ENCODE data around the gene NEK7. TPM values are rescaled to one million over a fixed set of nuclear protein-coding genes. Genes with fewer than 3 reads are reported as not detected.

The NEK7 gene
- total and polyA plus RNA-seq, 9 of the 15 experiments (the other 6 are each of a cell fraction or from before 2014, with no cell fraction given), result 8.5 to 37.3 (median 27.7) TPM

DNA sequence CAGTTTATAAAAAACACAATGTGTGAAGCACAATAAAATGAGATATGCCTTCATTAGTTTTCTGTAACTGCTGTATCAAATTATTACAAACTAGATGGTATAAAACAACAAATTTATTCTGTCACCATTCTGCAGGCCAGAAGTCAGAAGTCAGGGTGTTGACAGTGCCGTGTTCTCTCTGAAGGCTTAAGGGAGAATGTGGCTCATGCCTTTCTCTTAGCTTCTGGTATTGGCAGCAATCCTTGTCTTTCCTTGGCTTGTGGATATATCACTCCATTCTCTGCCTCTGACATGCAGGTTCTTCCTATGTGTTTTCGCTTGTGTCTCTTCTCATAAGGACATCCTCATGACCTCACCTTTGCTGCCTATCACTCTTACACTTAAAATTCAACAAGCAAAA lies 10.1 kb downstream of the NEK7 start:
- Histone ChIP-seq H3K27ac (ENCODE audit: extremely low read depth, low read depth, low read length) (no peak overlapping the region), H3K79me2 (ENCODE audit: control insufficient read depth, insufficient read depth, low read length) (peaks cover 97% of the 10 kb centered on the region), H3K36me3 (ENCODE audit: control insufficient read depth, insufficient read depth, low read length) (no peaks in the 10 kb centered on the region; the same call in 2 of the 3 replicates), H3K9ac (ENCODE audit: insufficient read depth in 1 of 2, low read depth in 2 of 2, low read length in 2 of 2) (no peak overlapping the region), H3K9me3 (replicated peaks; ENCODE audit: control insufficient read depth, insufficient read depth, low read depth, low read length) (no peaks in the 10 kb centered on the region), H2AFZ (ENCODE audit: low read depth, low read length) (no peak overlapping the region), H4K20me1 (replicated peaks; ENCODE audit: control insufficient read depth, insufficient read depth, low read length) (peaks cover 23% of the 10 kb centered on the region; the same call in 1 of the 2 replicates), H3K9me1 (ENCODE audit: control insufficient read depth, insufficient read depth, low read length) (no peaks in the 10 kb centered on the region), H3K27me3 (ENCODE audit: control insufficient read depth in 2 of 2, insufficient read depth in 2 of 2, low read length in 2 of 2) (no peaks in the 10 kb centered on the region), H3K4me2 (ENCODE audit: insufficient read depth, low read length) (no peak overlapping the region), H3K4me3 (no peak overlapping the region), H3K4me1 (replicated peaks in 1 of 2; ENCODE audit: control insufficient read depth in 2 of 2, insufficient read depth in 2 of 2, low read length in 2 of 2) (peaks cover 4 to 58% of the 10 kb centered on the region in 2 experiments; a peak in 4 of 5 replicates)
- ChIA-PET CTCF (ENCODE audit: low intra/inter-chr PET ratio) (no interaction called here), POLR2A (interaction anchor here (0.7 to 1.0 kb wide), 2 partner anchors 8 to 19 kb away, joined by 3 read pairs; no protein-coding TSS in a partner anchor)
- no peak for DNase-seq (ENCODE audit: extremely low read depth in 1 of 4, low spot score in 3 of 4)
- FAIRE-seq, result no peak
- WGBS (ENCODE audit: insufficient coverage, low coverage, missing lambda C conversion rate), result 86% methylated on average over 2 of the region's 2 CpGs
- in situ Hi-C loops (cut with MboI), result no loop called here
- ATAC-seq, result no peak
- TF ChIP-seq SMARCA5 (IDR thresholded peaks at IDR 0.05) (no peak), ZNF23 (CRISPR knock-in tag; IDR thresholded peaks at IDR 0.05) (no peak), ELF1 (tag; IDR thresholded peaks at IDR 0.05) (no peak), EGR1 (conservative IDR thresholded peaks at IDR 0.05) (no peak), KHSRP (IDR thresholded peaks at IDR 0.05) (no peak), ZBTB1 (CRISPR knock-in tag; IDR thresholded peaks at IDR 0.05; ENCODE audit: borderline replicate concordance, low read depth) (no peak), ZNF75A (CRISPR knock-in tag; IDR thresholded peaks at IDR 0.05) (no peak), ZNF668 (CRISPR knock-in tag; IDR thresholded peaks at IDR 0.05) (no peak), KAT7 (CRISPR knock-in tag; IDR thresholded peaks at IDR 0.05; ENCODE audit: borderline replicate concordance) (no peak), SMARCB1 (IDR thresholded peaks at IDR 0.05; ENCODE audit: insufficient read length, low read depth) (no peak), KLF1 (tag; IDR thresholded peaks at IDR 0.05) (no peak), RBM39 (optimal IDR thresholded peaks at IDR 0.05; ENCODE audit: low read depth, low read length) (no peak), YY1 (IDR thresholded peaks at IDR 0.05; ENCODE audit: borderline replicate concordance in 1 of 3, control insufficient read depth in 1 of 3, extremely low read depth in 1 of 3, insufficient read depth in 3 of 3, insufficient read length in 1 of 3, insufficient replicate concordance in 2 of 3, low read depth in 1 of 3, low read length in 2 of 3) (no peak), RBM22 (IDR thresholded peaks at IDR 0.05; ENCODE audit: low read depth, low read length, poor library complexity, severe bottlenecking) (no peak)
- TF ChIP-seq, protein P1, sequence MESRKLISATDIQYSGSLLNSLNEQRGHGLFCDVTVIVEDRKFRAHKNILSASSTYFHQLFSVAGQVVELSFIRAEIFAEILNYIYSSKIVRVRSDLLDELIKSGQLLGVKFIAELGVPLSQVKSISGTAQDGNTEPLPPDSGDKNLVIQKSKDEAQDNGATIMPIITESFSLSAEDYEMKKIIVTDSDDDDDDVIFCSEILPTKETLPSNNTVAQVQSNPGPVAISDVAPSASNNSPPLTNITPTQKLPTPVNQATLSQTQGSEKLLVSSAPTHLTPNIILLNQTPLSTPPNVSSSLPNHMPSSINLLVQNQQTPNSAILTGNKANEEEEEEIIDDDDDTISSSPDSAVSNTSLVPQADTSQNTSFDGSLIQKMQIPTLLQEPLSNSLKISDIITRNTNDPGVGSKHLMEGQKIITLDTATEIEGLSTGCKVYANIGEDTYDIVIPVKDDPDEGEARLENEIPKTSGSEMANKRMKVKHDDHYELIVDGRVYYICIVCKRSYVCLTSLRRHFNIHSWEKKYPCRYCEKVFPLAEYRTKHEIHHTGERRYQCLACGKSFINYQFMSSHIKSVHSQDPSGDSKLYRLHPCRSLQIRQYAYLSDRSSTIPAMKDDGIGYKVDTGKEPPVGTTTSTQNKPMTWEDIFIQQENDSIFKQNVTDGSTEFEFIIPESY (CRISPR knock-in tag; IDR thresholded peaks at IDR 0.05), result no peak
- TF ChIP-seq, protein P2, sequence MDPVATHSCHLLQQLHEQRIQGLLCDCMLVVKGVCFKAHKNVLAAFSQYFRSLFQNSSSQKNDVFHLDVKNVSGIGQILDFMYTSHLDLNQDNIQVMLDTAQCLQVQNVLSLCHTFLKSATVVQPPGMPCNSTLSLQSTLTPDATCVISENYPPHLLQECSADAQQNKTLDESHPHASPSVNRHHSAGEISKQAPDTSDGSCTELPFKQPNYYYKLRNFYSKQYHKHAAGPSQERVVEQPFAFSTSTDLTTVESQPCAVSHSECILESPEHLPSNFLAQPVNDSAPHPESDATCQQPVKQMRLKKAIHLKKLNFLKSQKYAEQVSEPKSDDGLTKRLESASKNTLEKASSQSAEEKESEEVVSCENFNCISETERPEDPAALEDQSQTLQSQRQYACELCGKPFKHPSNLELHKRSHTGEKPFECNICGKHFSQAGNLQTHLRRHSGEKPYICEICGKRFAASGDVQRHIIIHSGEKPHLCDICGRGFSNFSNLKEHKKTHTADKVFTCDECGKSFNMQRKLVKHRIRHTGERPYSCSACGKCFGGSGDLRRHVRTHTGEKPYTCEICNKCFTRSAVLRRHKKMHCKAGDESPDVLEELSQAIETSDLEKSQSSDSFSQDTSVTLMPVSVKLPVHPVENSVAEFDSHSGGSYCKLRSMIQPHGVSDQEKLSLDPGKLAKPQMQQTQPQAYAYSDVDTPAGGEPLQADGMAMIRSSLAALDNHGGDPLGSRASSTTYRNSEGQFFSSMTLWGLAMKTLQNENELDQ (CRISPR knock-in tag; IDR thresholded peaks at IDR 0.05; ENCODE audit: borderline replicate concordance), result no peak
- TF ChIP-seq, protein P3, sequence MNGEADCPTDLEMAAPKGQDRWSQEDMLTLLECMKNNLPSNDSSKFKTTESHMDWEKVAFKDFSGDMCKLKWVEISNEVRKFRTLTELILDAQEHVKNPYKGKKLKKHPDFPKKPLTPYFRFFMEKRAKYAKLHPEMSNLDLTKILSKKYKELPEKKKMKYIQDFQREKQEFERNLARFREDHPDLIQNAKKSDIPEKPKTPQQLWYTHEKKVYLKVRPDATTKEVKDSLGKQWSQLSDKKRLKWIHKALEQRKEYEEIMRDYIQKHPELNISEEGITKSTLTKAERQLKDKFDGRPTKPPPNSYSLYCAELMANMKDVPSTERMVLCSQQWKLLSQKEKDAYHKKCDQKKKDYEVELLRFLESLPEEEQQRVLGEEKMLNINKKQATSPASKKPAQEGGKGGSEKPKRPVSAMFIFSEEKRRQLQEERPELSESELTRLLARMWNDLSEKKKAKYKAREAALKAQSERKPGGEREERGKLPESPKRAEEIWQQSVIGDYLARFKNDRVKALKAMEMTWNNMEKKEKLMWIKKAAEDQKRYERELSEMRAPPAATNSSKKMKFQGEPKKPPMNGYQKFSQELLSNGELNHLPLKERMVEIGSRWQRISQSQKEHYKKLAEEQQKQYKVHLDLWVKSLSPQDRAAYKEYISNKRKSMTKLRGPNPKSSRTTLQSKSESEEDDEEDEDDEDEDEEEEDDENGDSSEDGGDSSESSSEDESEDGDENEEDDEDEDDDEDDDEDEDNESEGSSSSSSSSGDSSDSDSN (IDR thresholded peaks at IDR 0.05; ENCODE audit: borderline replicate concordance in 1 of 2, low read depth in 2 of 2, low read length in 2 of 2), result no peak
- no TSS peak for BruUV-seq (replicated peaks)
- intact Hi-C loops (cut with micrococcal nuclease), result loop anchor here (10.0 kb wide), 1 partner anchor 492 kb away; no protein-coding TSS in a partner anchor
